Measurements from ENCODE around the gene TGFA. TPM values are rescaled to one million over a fixed set of nuclear protein-coding genes. Genes with fewer than 3 reads are reported as not detected.

Gene TGFA
- total RNA-seq, 1 donor from 2014 or later, result 0.31 TPM

DNA sequence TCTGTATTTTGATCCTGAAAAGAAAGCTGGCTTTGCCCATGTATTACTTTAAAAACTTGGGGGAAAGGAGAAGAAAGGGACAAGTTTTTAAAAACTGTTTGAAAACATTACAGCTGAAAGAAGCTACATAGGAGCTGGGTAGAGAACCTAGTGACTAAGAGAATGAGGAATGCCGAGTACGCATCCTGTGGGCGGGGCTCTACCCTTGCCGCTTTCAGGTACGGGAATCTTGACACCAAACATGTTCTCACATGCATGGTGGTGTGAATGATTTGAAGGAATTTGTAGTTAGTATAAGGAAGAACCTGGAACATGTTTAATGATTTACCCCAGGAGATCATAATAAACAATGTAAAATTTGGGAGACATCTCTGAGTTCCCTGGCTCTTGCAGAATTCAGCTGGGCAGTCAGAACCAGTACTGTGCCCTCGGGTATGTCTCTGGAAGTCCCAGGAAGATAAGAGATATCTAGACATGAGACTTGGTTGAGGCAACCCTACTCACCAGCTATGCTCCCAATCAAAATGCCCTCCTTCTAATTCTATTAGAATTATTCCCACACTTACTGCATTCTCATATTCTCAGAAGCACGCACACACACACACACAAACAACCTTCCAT lies 16.5 kb upstream of the TGFA start:
- CTCF ChIA-PET, result no interaction called here
- H3K36me3 Mint-ChIP-seq (ENCODE audit: low read depth), result no peaks in the 10 kb centered on the region
- peaks cover 28% of the 10 kb centered on the region for H3K27me3 Mint-ChIP-seq
- DNase-seq (no peak), ATAC-seq (ENCODE audit: low read depth) (no peak)
- H3K4me3 Mint-ChIP-seq, result no peak overlapping the region
- no peak overlapping the region for H3K27ac Mint-ChIP-seq
- intact Hi-C loops (cut with micrococcal nuclease), result no loop called here
- H3K9me3 Mint-ChIP-seq, result no peaks in the 10 kb centered on the region
- POLR2A ChIA-PET, result no interaction called here
- TF ChIP-seq, protein P1, sequence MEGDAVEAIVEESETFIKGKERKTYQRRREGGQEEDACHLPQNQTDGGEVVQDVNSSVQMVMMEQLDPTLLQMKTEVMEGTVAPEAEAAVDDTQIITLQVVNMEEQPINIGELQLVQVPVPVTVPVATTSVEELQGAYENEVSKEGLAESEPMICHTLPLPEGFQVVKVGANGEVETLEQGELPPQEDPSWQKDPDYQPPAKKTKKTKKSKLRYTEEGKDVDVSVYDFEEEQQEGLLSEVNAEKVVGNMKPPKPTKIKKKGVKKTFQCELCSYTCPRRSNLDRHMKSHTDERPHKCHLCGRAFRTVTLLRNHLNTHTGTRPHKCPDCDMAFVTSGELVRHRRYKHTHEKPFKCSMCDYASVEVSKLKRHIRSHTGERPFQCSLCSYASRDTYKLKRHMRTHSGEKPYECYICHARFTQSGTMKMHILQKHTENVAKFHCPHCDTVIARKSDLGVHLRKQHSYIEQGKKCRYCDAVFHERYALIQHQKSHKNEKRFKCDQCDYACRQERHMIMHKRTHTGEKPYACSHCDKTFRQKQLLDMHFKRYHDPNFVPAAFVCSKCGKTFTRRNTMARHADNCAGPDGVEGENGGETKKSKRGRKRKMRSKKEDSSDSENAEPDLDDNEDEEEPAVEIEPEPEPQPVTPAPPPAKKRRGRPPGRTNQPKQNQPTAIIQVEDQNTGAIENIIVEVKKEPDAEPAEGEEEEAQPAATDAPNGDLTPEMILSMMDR (IDR thresholded peaks at IDR 0.05), result no peak
- no peaks in the 10 kb centered on the region for H3K4me1 Mint-ChIP-seq

DNA sequence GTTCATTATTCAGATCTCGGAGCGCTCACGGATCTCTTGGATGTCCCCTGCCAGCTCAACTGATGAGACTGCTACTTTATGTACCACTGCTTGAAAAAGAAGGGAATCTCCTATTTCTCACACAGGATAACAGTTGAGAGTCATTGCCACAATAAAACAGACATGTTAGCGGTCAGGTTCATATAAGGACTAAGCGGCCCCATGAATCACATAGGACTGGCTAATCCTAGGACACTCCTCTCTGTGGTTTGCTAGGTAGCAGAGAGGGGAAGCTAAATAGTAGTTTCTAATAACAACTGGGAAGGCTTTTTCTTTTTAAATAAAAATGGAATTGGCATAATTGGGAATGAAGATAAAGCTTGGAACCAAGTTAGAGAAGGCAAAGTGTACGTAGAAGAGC lies 15.9 kb upstream of the TGFA start:
- CTCF ChIA-PET, result no interaction called here
- intact Hi-C loops (cut with micrococcal nuclease), result no loop called here
- no peaks in the 10 kb centered on the region for H3K36me3 Mint-ChIP-seq (ENCODE audit: low read depth)
- TF ChIP-seq, protein P1 (IDR thresholded peaks at IDR 0.05), result no peak
- no peak for DNase-seq
- ATAC-seq (ENCODE audit: low read depth), result no peak
- no peaks in the 10 kb centered on the region for H3K9me3 Mint-ChIP-seq
- H3K4me1 Mint-ChIP-seq, result no peaks in the 10 kb centered on the region
- POLR2A ChIA-PET, result no interaction called here
- no peak overlapping the region for H3K27ac Mint-ChIP-seq
- H3K4me3 Mint-ChIP-seq, result no peak overlapping the region
- H3K27me3 Mint-ChIP-seq, result peaks cover 28% of the 10 kb centered on the region

DNA sequence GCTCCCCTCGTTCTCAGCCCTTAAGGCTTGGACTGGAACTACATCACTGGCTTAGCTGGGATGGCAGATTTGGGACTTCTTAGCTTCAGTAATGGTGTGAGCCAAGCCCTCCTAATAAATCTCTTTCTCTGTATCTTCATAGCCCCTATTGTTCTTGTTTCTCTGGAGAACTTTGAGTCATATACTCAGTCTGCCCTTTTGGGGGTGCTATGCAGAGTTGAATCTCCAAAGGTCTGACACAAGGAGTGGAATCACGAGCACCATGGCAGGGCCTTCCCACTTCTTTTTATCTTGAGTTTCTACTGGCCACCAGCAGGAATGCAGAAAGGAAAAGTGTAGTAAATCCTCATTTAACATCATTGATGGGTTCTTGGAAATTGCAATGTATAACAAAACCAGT lies 13.3 kb upstream of the TGFA start:
- POLR2A ChIA-PET, result no interaction called here
- intact Hi-C loops (cut with micrococcal nuclease), result no loop called here
- H3K27me3 Mint-ChIP-seq, result peaks cover 20% of the 10 kb centered on the region
- no peaks in the 10 kb centered on the region for H3K9me3 Mint-ChIP-seq
- no peaks in the 10 kb centered on the region for H3K4me1 Mint-ChIP-seq
- TF ChIP-seq, protein P1 (IDR thresholded peaks at IDR 0.05), result no peak
- H3K4me3 Mint-ChIP-seq, result no peak overlapping the region
- CTCF ChIA-PET, result no interaction called here
- no peaks in the 10 kb centered on the region for H3K36me3 Mint-ChIP-seq (ENCODE audit: low read depth)
- ATAC-seq (ENCODE audit: low read depth), result no peak
- no peak for DNase-seq
- no peak overlapping the region for H3K27ac Mint-ChIP-seq

DNA sequence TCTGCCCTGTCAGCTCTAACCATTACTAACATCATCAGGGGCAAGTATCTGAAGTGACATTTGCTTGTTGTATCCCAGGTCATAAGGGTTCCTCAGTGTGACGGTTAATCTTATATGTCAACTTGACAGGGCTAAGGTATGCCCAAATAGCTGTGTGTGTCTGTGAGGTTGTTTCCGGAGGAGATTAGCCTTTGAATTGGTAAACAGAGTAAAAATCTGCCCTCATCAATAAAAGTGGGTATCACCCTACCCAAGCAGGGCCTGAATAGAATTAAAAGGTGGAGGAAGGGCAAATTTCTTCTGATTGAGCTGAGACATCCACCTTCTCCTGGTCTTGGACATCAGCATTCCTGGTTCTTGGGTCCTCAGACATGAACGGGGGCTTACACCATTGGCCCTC lies 12.8 kb upstream of the TGFA start:
- TF ChIP-seq, protein P1 (IDR thresholded peaks at IDR 0.05), result no peak
- ChIA-PET POLR2A (no interaction called here), CTCF (no interaction called here)
- intact Hi-C loops (cut with micrococcal nuclease), result no loop called here
- no peaks in the 10 kb centered on the region for H3K36me3 Mint-ChIP-seq (ENCODE audit: low read depth)
- H3K4me3 Mint-ChIP-seq, result no peak overlapping the region
- no peak for DNase-seq
- no peaks in the 10 kb centered on the region for H3K4me1 Mint-ChIP-seq
- H3K27me3 Mint-ChIP-seq, result peaks cover 22% of the 10 kb centered on the region
- no peak overlapping the region for H3K27ac Mint-ChIP-seq
- ATAC-seq (ENCODE audit: low read depth), result no peak
- no peaks in the 10 kb centered on the region for H3K9me3 Mint-ChIP-seq

- no peak overlapping the region for H3K27ac Mint-ChIP-seq
- H3K4me1 Mint-ChIP-seq, result no peaks in the 10 kb centered on the region
- H3K4me3 Mint-ChIP-seq, result no peak overlapping the region
- DNase-seq (no peak), ATAC-seq (ENCODE audit: low read depth) (no peak)
- intact Hi-C loops (cut with micrococcal nuclease), result no loop called here
- TF ChIP-seq, protein P1 (IDR thresholded peaks at IDR 0.05), result no peak
- ChIA-PET POLR2A (no interaction called here), CTCF (interaction anchor here (0.7 kb wide), 1 partner anchor 64 kb away, joined by 3 read pairs; no protein-coding TSS in a partner anchor)
- H3K9me3 Mint-ChIP-seq, result no peaks in the 10 kb centered on the region
- H3K27me3 Mint-ChIP-seq, result peaks cover 23% of the 10 kb centered on the region
- no peaks in the 10 kb centered on the region for H3K36me3 Mint-ChIP-seq (ENCODE audit: low read depth)
Observed at GRCh38 chr2:70565039-70565731, 11.6 kb upstream of the TGFA start.

Data from activated B cell treated with CpG ODN at 0.5 μM for 24 hours (primary cell).